ENCODE results near the gene INHBB. TPM values are rescaled to one million over a fixed set of nuclear protein-coding genes. Genes with fewer than 3 reads are reported as not detected.

Gene INHBB
- total and polyA plus RNA-seq, 4 donors: 0.97 to 7.8 (median 5.8) TPM

DNA sequence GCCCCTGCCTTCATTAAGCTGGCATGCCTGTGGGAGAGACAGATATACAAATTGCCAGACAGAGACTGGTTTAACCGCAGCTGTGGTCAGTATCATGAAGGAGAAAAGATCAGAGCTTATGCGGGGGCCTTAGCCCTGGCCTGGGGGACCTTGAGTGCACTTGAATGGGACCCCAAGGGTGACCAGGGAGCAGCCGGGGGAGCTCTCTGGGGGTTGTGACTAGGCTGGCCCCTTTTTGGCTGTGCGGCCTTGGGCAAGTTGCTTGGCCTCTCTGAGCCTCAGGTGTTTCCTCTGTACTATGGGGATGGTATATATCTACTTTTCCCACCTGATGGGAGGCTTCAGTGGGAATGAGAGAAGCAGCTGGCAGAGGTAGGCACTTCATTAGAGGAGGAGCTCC lies 35.7 kb downstream of the INHBB start:
- TF ChIP-seq, protein P1, sequence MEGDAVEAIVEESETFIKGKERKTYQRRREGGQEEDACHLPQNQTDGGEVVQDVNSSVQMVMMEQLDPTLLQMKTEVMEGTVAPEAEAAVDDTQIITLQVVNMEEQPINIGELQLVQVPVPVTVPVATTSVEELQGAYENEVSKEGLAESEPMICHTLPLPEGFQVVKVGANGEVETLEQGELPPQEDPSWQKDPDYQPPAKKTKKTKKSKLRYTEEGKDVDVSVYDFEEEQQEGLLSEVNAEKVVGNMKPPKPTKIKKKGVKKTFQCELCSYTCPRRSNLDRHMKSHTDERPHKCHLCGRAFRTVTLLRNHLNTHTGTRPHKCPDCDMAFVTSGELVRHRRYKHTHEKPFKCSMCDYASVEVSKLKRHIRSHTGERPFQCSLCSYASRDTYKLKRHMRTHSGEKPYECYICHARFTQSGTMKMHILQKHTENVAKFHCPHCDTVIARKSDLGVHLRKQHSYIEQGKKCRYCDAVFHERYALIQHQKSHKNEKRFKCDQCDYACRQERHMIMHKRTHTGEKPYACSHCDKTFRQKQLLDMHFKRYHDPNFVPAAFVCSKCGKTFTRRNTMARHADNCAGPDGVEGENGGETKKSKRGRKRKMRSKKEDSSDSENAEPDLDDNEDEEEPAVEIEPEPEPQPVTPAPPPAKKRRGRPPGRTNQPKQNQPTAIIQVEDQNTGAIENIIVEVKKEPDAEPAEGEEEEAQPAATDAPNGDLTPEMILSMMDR (IDR thresholded peaks at IDR 0.05; ENCODE audit: control extremely low read depth, extremely low read depth): no peak
- ATAC-seq (ENCODE audit: insufficient read depth, low FRiP score) (no peak), DNase-seq (no peak)
- peaks cover 0 to 6% (median 0%) of the 10 kb centered on the region in 5 donors for H3K4me1 ChIP-seq (ENCODE audit: control insufficient read depth in 5 of 5, insufficient read depth in 5 of 5, low read length in 5 of 5)
- WGBS, 2 donors: 79 to 85% methylated on average over 4 of the region's 4 CpGs
- no peak overlapping the region for H3K9ac ChIP-seq (ENCODE audit: insufficient read depth in 1 of 2, low read length in 2 of 2)
- H3K27me3 ChIP-seq (ENCODE audit: control insufficient read depth in 3 of 3, insufficient read depth in 3 of 3, low read length in 2 of 3): no peaks in the 10 kb centered on the region
- no peaks in the 10 kb centered on the region for H3K36me3 ChIP-seq (ENCODE audit: control insufficient read depth in 4 of 4, insufficient read depth in 4 of 4, low read length in 4 of 4)
- no peak overlapping the region for H3K4me3 ChIP-seq
- H3K9me3 ChIP-seq (ENCODE audit: control insufficient read depth in 4 of 4, insufficient read depth in 3 of 4, low read length in 3 of 4): no peaks in the 10 kb centered on the region
- H3K27ac ChIP-seq (ENCODE audit: low read depth in 1 of 2, low read length in 1 of 2): no peak overlapping the region

DNA sequence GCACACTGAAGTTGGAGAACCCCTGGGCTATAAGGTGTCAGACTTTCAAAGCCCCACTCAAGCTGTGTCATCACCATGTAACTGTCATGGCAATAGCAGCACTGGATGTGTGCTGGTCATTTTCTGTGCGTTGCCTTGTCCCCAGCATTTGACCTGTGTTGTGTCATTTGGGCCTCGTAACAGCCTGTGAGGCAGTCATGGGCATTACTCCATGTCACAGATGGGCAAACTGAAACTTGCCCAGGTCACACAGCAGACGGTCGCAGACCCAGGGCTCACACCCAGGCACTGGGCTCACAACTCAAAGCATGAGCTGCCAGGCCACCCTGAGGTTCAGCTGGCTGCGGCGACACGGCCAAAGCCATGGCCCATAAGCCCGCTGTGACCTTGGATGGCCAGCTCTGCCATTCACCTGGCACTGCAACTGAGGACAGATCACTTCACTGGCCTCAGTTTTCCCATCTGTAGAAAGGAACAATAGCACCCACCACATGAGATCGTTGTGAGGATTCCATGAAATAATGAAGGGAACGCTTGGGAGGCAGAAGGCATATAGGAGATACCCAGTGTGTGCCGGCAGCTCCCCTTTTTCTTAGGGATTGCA lies 36.7 kb downstream of the INHBB start:
- Histone ChIP-seq H3K36me3 (ENCODE audit: control insufficient read depth in 4 of 4, insufficient read depth in 4 of 4, low read length in 4 of 4) (no peaks in the 10 kb centered on the region), H3K9me3 (ENCODE audit: control insufficient read depth in 4 of 4, insufficient read depth in 3 of 4, low read length in 3 of 4) (no peaks in the 10 kb centered on the region), H3K27me3 (ENCODE audit: control insufficient read depth in 3 of 3, insufficient read depth in 3 of 3, low read length in 2 of 3) (no peaks in the 10 kb centered on the region), H3K27ac (ENCODE audit: low read depth in 1 of 2, low read length in 1 of 2) (no peak overlapping the region), H3K4me1 (ENCODE audit: control insufficient read depth in 5 of 5, insufficient read depth in 5 of 5, low read length in 5 of 5) (peaks cover 0 to 6% (median 0%) of the 10 kb centered on the region in 5 donors), H3K9ac (ENCODE audit: insufficient read depth in 1 of 2, low read length in 2 of 2) (no peak overlapping the region), H3K4me3 (no peak overlapping the region)
- DNase-seq (no peak), ATAC-seq (ENCODE audit: insufficient read depth, low FRiP score) (no peak)
- 94 to 95% methylated on average over 11 of the region's 11 CpGs for WGBS, 2 donors
- TF ChIP-seq, protein P1 (IDR thresholded peaks at IDR 0.05; ENCODE audit: control extremely low read depth, extremely low read depth): no peak

DNA sequence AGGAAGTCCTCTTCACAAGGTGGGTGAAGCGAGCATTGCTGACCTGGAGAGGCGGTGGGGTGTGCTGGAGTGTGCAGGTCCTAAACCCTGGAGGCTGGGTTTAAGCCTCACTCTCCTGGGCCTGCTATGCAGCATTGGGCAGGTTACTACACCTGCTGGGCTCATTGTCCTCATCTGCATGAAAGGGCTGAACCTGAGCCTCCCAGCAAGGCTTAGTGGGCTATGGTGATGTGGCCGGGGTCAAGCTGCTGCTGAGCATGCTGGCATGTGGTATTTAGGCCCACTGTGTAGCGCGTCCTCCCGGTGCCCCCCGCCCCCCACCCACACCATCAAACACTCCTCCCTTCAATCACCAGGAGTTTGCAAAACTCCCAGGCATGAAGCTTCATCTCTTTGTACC lies 37.3 kb downstream of the INHBB start:
- Histone ChIP-seq H3K4me3 (no peak overlapping the region), H3K4me1 (ENCODE audit: control insufficient read depth in 5 of 5, insufficient read depth in 5 of 5, low read length in 5 of 5) (peaks cover 0 to 6% (median 0%) of the 10 kb centered on the region in 5 donors), H3K9me3 (ENCODE audit: control insufficient read depth in 4 of 4, insufficient read depth in 3 of 4, low read length in 3 of 4) (no peaks in the 10 kb centered on the region), H3K27me3 (ENCODE audit: control insufficient read depth in 3 of 3, insufficient read depth in 3 of 3, low read length in 2 of 3) (no peaks in the 10 kb centered on the region), H3K27ac (ENCODE audit: low read depth in 1 of 2, low read length in 1 of 2) (no peak overlapping the region), H3K9ac (ENCODE audit: insufficient read depth in 1 of 2, low read length in 2 of 2) (no peak overlapping the region), H3K36me3 (ENCODE audit: control insufficient read depth in 4 of 4, insufficient read depth in 4 of 4, low read length in 4 of 4) (no peaks in the 10 kb centered on the region)
- DNase-seq (no peak), ATAC-seq (ENCODE audit: insufficient read depth, low FRiP score) (no peak)
- 87 to 96% methylated on average over 7 of the region's 7 CpGs for WGBS, 2 donors
- TF ChIP-seq, protein P1 (IDR thresholded peaks at IDR 0.05; ENCODE audit: control extremely low read depth, extremely low read depth): no peak
